B cell (primary cell): Measurements from ENCODE around the gene CANX. TPM values are rescaled to one million over a fixed set of nuclear protein-coding genes. Genes with fewer than 3 reads are reported as not detected.

Experiments
- ATAC-seq: fragments of 200-7000 bp; cut with Tn5 transposase; one replicate; pipeline ENCODE4 v1.10.0; 2021; ENCODE audit warnings: low read depth, mild to moderate bottlenecking, moderate number of reproducible peaks, moderate library complexity
- CTCF ChIA-PET: fragments of 350-600 bp; sonication (Branson Sonifier 250); formaldehyde crosslinking; loops from one replicate; lab custom pipeline; 2021; ENCODE audit warnings: antibody characterized with exemption, inconsistent platforms; lab: Charles Lee
- POLR2A ChIA-PET: fragments of 350-600 bp; sonication (Branson Sonifier 250); formaldehyde crosslinking; loops from one replicate; lab custom pipeline; 2021; ENCODE audit warnings: antibody characterized with exemption; lab: Charles Lee
- DNase-seq: peaks from one replicate; pipeline ENCODE4 v3.0.0; 2013
- H2AFZ ChIP-seq: 2 replicates; pipeline ENCODE4 v1.6.1; 2012; ENCODE audit warnings: mild to moderate bottlenecking, low read depth, low read length; ENCODE audit not compliant: insufficient read depth, poor library complexity, severe bottlenecking
- H3K27ac ChIP-seq, 2 donors: 1 replicate in 1 of 2; 2 replicates in 1 of 2; pipeline ENCODE4 v1.5.1; 2012 to 2013; ENCODE audit warnings: low read length in 2 of 2, mild to moderate bottlenecking in 2 of 2, moderate library complexity in 1 of 2
- H3K27me3 ChIP-seq, 4 experiments: fragments of 200-600 bp in 1 of 4; sonication (generic) in 1 of 4; replicated peaks in 1 of 4; 1 replicate in 2 of 4; 2 replicates in 2 of 4; pipeline versions ENCODE4 v1.6.1 to v1.7.0; 2013 to 2016; ENCODE audit warnings: low read length in 3 of 4, mild to moderate bottlenecking in 2 of 4, mixed read lengths in 1 of 4, moderate library complexity in 1 of 4; ENCODE audit not compliant: insufficient read depth in 4 of 4, control insufficient read depth in 3 of 4; ENCODE audit errors: control extremely low read depth in 1 of 4
- H3K36me3 ChIP-seq, 2 experiments: replicated peaks in 1 of 2; 1 replicate in 1 of 2; 2 replicates in 1 of 2; pipeline versions ENCODE4 v1.6.1 to v1.7.1; 2013; ENCODE audit warnings: low read length in 1 of 2; ENCODE audit not compliant: insufficient read depth in 2 of 2, control insufficient read depth in 1 of 2; ENCODE audit errors: control extremely low read depth in 1 of 2, extremely low read depth in 1 of 2
- H3K4me1 ChIP-seq, 2 donors: fragments of 200-600 bp in 1 of 2; sonication (generic) in 1 of 2; 1 replicate in 1 of 2; 2 replicates in 1 of 2; pipeline versions ENCODE4 v1.5.1 to v1.6.1; 2013 to 2017; ENCODE audit warnings: low read length in 2 of 2; ENCODE audit not compliant: control insufficient read depth in 2 of 2, insufficient read depth in 2 of 2
- H3K4me2 ChIP-seq: replicated peaks from 2 replicates; pipeline ENCODE3; 2012; ENCODE audit warnings: mild to moderate bottlenecking, low read depth, low read length; ENCODE audit not compliant: poor library complexity, severe bottlenecking
- H3K4me3 ChIP-seq, 5 experiments: fragments of 200-600 bp in 1 of 5; sonication (generic) in 1 of 5; 1 replicate in 3 of 5; 2 replicates in 2 of 5; pipeline versions ENCODE4 v1.5.1 to v1.7.0; 2011 to 2016; ENCODE audit warnings: low read length in 4 of 5, mild to moderate bottlenecking in 4 of 5, low read depth in 2 of 5, control low read depth in 1 of 5, moderate library complexity in 1 of 5; ENCODE audit not compliant: insufficient read depth in 1 of 5; ENCODE audit errors: control extremely low read depth in 1 of 5, extremely low read depth in 1 of 5
- H3K79me2 ChIP-seq: fragments of 200-600 bp; sonication (generic); one replicate; pipeline ENCODE4 v1.6.0; 2016; ENCODE audit warnings: low read length; ENCODE audit not compliant: control insufficient read depth, insufficient read depth
- H3K9ac ChIP-seq: fragments of 200-600 bp; sonication (generic); 2 replicates; pipeline ENCODE4 v1.6.1; 2017; ENCODE audit warnings: mild to moderate bottlenecking, low read length, moderate library complexity
- H3K9me3 ChIP-seq, 3 donors: one replicate each; pipeline versions ENCODE4 v1.6.1 to v1.7.1; 2013; ENCODE audit warnings: low read length in 2 of 3; ENCODE audit not compliant: control insufficient read depth in 2 of 3, insufficient read depth in 1 of 3; ENCODE audit errors: control extremely low read depth in 1 of 3
- H4K20me1 ChIP-seq: 2 replicates; pipeline ENCODE4 v1.6.0; 2012; ENCODE audit warnings: mild to moderate bottlenecking, low read length; ENCODE audit not compliant: insufficient read depth, control insufficient read depth, poor library complexity, severe bottlenecking
- H3K27ac Mint-ChIP-seq: one replicate; pipeline ENCODE4 v1.8.0; 2021; ENCODE audit warnings: mixed read lengths
- H3K27me3 Mint-ChIP-seq: one replicate; pipeline ENCODE4 v1.8.0; 2021; ENCODE audit warnings: mixed read lengths
- H3K4me1 Mint-ChIP-seq: one replicate; pipeline ENCODE4 v1.8.0; 2021; ENCODE audit warnings: mixed read lengths
- H3K4me3 Mint-ChIP-seq: one replicate; pipeline ENCODE4 v1.8.0; 2021; ENCODE audit warnings: mixed read lengths
- H3K9me3 Mint-ChIP-seq: one replicate; pipeline ENCODE4 v1.8.0; 2022; ENCODE audit warnings: mixed read lengths; ENCODE audit not compliant: insufficient read depth
- CTCF ChIP-seq: fragments of 200-600 bp; IDR thresholded peaks from one replicate; pipeline ENCODE4 v1.8.0; 2022; ENCODE audit warnings: antibody characterized with exemption, mild to moderate bottlenecking
- EZH2 ChIP-seq: IDR thresholded peaks from 2 replicates; pipeline ENCODE4 v1.6.1; 2012; ENCODE audit warnings: borderline replicate concordance, low read depth, mild to moderate bottlenecking, moderate library complexity, low read length; ENCODE audit not compliant: insufficient read depth, poor library complexity, severe bottlenecking
- WGBS: methylation state at CpG from one replicate; pipeline ENCODE4 v1.1.5; 2013; ENCODE audit warnings: missing lambda C conversion rate; ENCODE audit not compliant: insufficient coverage; 5-methylcytosine and 5-hydroxymethylcytosine counted together
- intact Hi-C: fragments of 100-400 bp; cut with micrococcal nuclease; formaldehyde crosslinking; loops from one replicate; pipeline ENCODE4 v1.10.0; 2022
- polyA plus RNA-seq: library from polyadenylated mRNA; depleted of rRNA; stranded (reverse); fragments of >200 nt; gene quantifications from 2 replicates; pipeline ENCODE4 v1.2.3, GENCODE V29; 2012
- total RNA-seq, 2 donors: library from RNA; stranded (reverse); fragments of 120-200 nt in 1 of 2; gene quantifications; 1 replicate in 1 of 2; 2 replicates in 1 of 2; pipeline versions ENCODE4 v1.2.3 to v1.2.4, GENCODE V29; 2013 to 2022

CANX gene
- total and polyA plus RNA-seq, 2 donors (not counting 1 experiment from before 2014, with no cell fraction given) = 21.0 to 179 TPM

GRCh38 chr5:179732412-179732917 lies 33.7 kb downstream of the CANX start, which contains the start of gene MAML1:
Gene MAML1, plus strand, starts transcription at chr5:179732822. Its CDS starts 291 bp downstream, at chr5:179733113.
- Histone ChIP-seq H3K79me2 (peaks cover 42% of the 10 kb centered on the region), H2AFZ (peak within 1 kb of the TSS; percentile 88), H4K20me1 (peaks cover 32% of the 10 kb centered on the region), H3K4me1 (peaks cover 19 to 23% of the 10 kb centered on the region in 2 donors), H3K4me2 (peak within 1 kb of the TSS; percentile 91), H3K9ac (peak within 1 kb of the TSS; percentile 88), H3K27me3 (no peaks in the 10 kb centered on the region), H3K27ac (peak within 1 kb of the TSS; percentile 50 to 89), H3K4me3 (peak within 1 kb of the TSS; percentile 61 to 93 (median 74)), H3K9me3 (no peaks in the 10 kb centered on the region), H3K36me3 (peaks cover 0 to 22% of the 10 kb centered on the region in 2 experiments)
- WGBS = under 1% methylated on average over 41 of the region's 41 CpGs
- H3K4me3 Mint-ChIP-seq = peak within 1 kb of the TSS; percentile 89
- CTCF ChIA-PET = interaction anchor here (0.8 to 1.5 kb wide), 7 partner anchors 11 to 109 kb away, joined by 3 to 6 read pairs (median 3); partner anchors contain the start of gene HNRNPH1
- intact Hi-C loops = loop anchor here (1.0 to 5.0 kb wide), 12 partner anchors 30 to 760 kb away; partner anchors contain the start of genes CANX, CNOT6, HNRNPH1 and MAPK9
- H3K27me3 Mint-ChIP-seq = no peaks in the 10 kb centered on the region
- peaks cover 36% of the 10 kb centered on the region for H3K4me1 Mint-ChIP-seq
- DNase-seq (peak; percentile 100), ATAC-seq (peak; percentile 94)
- H3K9me3 Mint-ChIP-seq = no peaks in the 10 kb centered on the region
- no peak for TF ChIP-seq EZH2
- TF ChIP-seq CTCF = no peak
- POLR2A ChIA-PET = interaction anchor here (0.6 to 2.0 kb wide), 8 partner anchors 29 to 109 kb away, joined by 3 to 10 read pairs (median 3); partner anchors contain the start of genes HNRNPH1, LTC4S and SQSTM1
- H3K27ac Mint-ChIP-seq = peak within 1 kb of the TSS; percentile 95
